OCI-LY3 (cell line): ENCODE measurements around the gene RTN4R.
"Not testable (repeated sequence)": the region's sequence is repeated elsewhere in the genome, so short reads cannot be mapped to it uniquely, and the experiment has no call there.

Experiments
- H2AFZ ChIP-seq: fragments of 200-600, 300-600 bp; shearing (Covaris generic); 2 replicates; pipeline ENCODE4 v1.6.0; 2014; ENCODE audit warnings: antibody characterized with exemption, low read depth, low read length
- H3K27ac ChIP-seq: fragments of 200-600, 300-600 bp; sonication (generic); 2 replicates; pipeline ENCODE4 v1.5.1; 2014; ENCODE audit warnings: mild to moderate bottlenecking, low read length, moderate library complexity, mixed read lengths
- H3K27me3 ChIP-seq: fragments of 200-600, 300-600 bp; sonication (generic); 2 replicates; pipeline ENCODE4 v1.6.1; 2014; ENCODE audit warnings: low read depth, low read length, mixed read lengths
- H3K36me3 ChIP-seq: fragments of 200-600, 300-600 bp; sonication (generic); replicated peaks from 2 replicates; pipeline ENCODE3; 2014; ENCODE audit warnings: low read depth, low read length, mixed read lengths
- H3K4me1 ChIP-seq: fragments of 300-600, 200-600 bp; sonication (generic); 2 replicates; pipeline ENCODE4 v1.6.1; 2014; ENCODE audit warnings: low read length, mixed read lengths
- H3K4me2 ChIP-seq: fragments of 200-600, 300-600 bp; sonication (generic); 2 replicates; pipeline ENCODE4 v1.6.1; 2014; ENCODE audit warnings: low read length, mixed read lengths
- H3K4me3 ChIP-seq: fragments of 300-600, 200-600 bp; sonication (generic); 2 replicates; pipeline ENCODE4 v1.5.1; 2014; ENCODE audit warnings: antibody characterized with exemption, mild to moderate bottlenecking, low read length, moderate library complexity
- H3K79me2 ChIP-seq: fragments of 300-600, 200-600 bp; shearing (Covaris generic); 2 replicates; pipeline ENCODE4 v1.6.1; 2014; ENCODE audit warnings: mild to moderate bottlenecking, low read length, mixed read lengths
- H3K9ac ChIP-seq: fragments of 300-600, 200-600 bp; shearing (Covaris generic); 2 replicates; pipeline ENCODE4 v1.6.0; 2014; ENCODE audit warnings: mild to moderate bottlenecking, low read length, moderate library complexity
- H3K9me3 ChIP-seq: fragments of 200-600, 300-600 bp; shearing (Covaris generic); 2 replicates; pipeline ENCODE4 v1.6.1; 2014; ENCODE audit warnings: low read length, mixed read lengths; ENCODE audit not compliant: insufficient read depth
- H4K20me1 ChIP-seq: fragments of 200-600, 300-600 bp; sonication (generic); 2 replicates; pipeline ENCODE4 v1.6.1; 2016; ENCODE audit warnings: low read length, mixed read lengths; ENCODE audit not compliant: insufficient read depth
- CTCF ChIP-seq: fragments of 200-600, 300-600 bp; sonication (generic); IDR thresholded peaks from 2 replicates; pipeline ENCODE4 v1.5.1; 2014; ENCODE audit warnings: antibody characterized with exemption, low read length, low read depth
- EZH2phosphoT487 ChIP-seq: fragments of 200-600 bp; shearing (Covaris generic); IDR thresholded peaks from 2 replicates; pipeline ENCODE4 v1.6.1; 2018; ENCODE audit warnings: antibody characterized with exemption, mixed run types, low read depth

Gene RTN4R

GRCh38 chr22:20291249-20291586 lies 23.1 kb upstream of the RTN4R start:
- no peak overlapping the region for H3K4me3 ChIP-seq
- peaks cover 14% of the 10 kb centered on the region for H3K27me3 ChIP-seq
- no peaks in the 10 kb centered on the region for H3K79me2 ChIP-seq
- H3K4me1 ChIP-seq: no peaks in the 10 kb centered on the region
- no peaks in the 10 kb centered on the region for H3K9me3 ChIP-seq
- H4K20me1 ChIP-seq: no peaks in the 10 kb centered on the region
- no peak overlapping the region for H3K9ac ChIP-seq
- no peaks in the 10 kb centered on the region for H3K36me3 ChIP-seq
- H3K27ac ChIP-seq: no peak overlapping the region
- TF ChIP-seq CTCF (no peak), EZH2phosphoT487 (no peak)
- no peak overlapping the region for H2AFZ ChIP-seq
- H3K4me2 ChIP-seq: no peak overlapping the region

- H3K9ac ChIP-seq: no peak overlapping the region
Measured at GRCh38 chr22:20290578-20291248, 22.6 kb upstream of the RTN4R start.

GRCh38 chr22:20290045-20290392 lies 21.9 kb upstream of the RTN4R start:
- TF ChIP-seq CTCF (no peak), EZH2phosphoT487 (no peak)
- Histone ChIP-seq H3K27me3 (peaks cover 14% of the 10 kb centered on the region), H4K20me1 (no peaks in the 10 kb centered on the region), H3K27ac (no peak overlapping the region), H3K36me3 (no peaks in the 10 kb centered on the region), H2AFZ (no peak overlapping the region), H3K9ac (no peak overlapping the region), H3K79me2 (no peaks in the 10 kb centered on the region), H3K4me2 (no peak overlapping the region), H3K4me3 (no peak overlapping the region), H3K9me3 (no peaks in the 10 kb centered on the region), H3K4me1 (no peaks in the 10 kb centered on the region)

More at GRCh38 chr22:20290578-20291248, 22.6 kb upstream of the RTN4R start:
- Histone ChIP-seq H3K9me3 (no peaks in the 10 kb centered on the region), H3K79me2 (no peaks in the 10 kb centered on the region), H3K4me2 (no peak overlapping the region), H3K4me1 (no peaks in the 10 kb centered on the region), H4K20me1 (no peaks in the 10 kb centered on the region), H3K27ac (no peak overlapping the region), H3K27me3 (peaks cover 14% of the 10 kb centered on the region), H3K36me3 (no peaks in the 10 kb centered on the region), H2AFZ (no peak overlapping the region), H3K4me3 (no peak overlapping the region)
- TF ChIP-seq CTCF (no peak), EZH2phosphoT487 (no peak)

- H3K36me3 ChIP-seq, H3K4me1 ChIP-seq, H3K27ac ChIP-seq, H3K4me2 ChIP-seq, H2AFZ ChIP-seq, H3K4me3 ChIP-seq, H4K20me1 ChIP-seq, H3K9ac ChIP-seq, H3K9me3 ChIP-seq, H3K79me2 ChIP-seq: not testable (repeated sequence)
- peaks cover 14% of the 10 kb centered on the region for H3K27me3 ChIP-seq
Measured at GRCh38 chr22:20289182-20290044, 21.3 kb upstream of the RTN4R start.

GRCh38 chr22:20286784-20287423 lies 18.8 kb upstream of the RTN4R start:
- H4K20me1 ChIP-seq, H3K27ac ChIP-seq, H3K4me2 ChIP-seq, H3K4me1 ChIP-seq, H3K4me3 ChIP-seq, H3K9me3 ChIP-seq, H3K9ac ChIP-seq, H3K79me2 ChIP-seq, H3K36me3 ChIP-seq, H2AFZ ChIP-seq: not testable (repeated sequence)
- peaks cover 14% of the 10 kb centered on the region for H3K27me3 ChIP-seq

- H2AFZ ChIP-seq, H3K79me2 ChIP-seq, H3K4me1 ChIP-seq, H3K4me2 ChIP-seq, H3K27ac ChIP-seq, H3K36me3 ChIP-seq, H4K20me1 ChIP-seq, H3K9ac ChIP-seq, H3K9me3 ChIP-seq, H3K4me3 ChIP-seq: not testable (repeated sequence)
- H3K27me3 ChIP-seq: peaks cover 14% of the 10 kb centered on the region
Measured at GRCh38 chr22:20286312-20286660, 18.2 kb upstream of the RTN4R start.
